Stimulated activated CD4-positive, alpha-beta T cell treated with anti-CD3 and anti-CD28 coated beads, Interleukin-15, amount 100 ng/mL, for 1 hour (primary cell): ENCODE measurements around the gene RABL6.
"Not testable (repeated sequence)": the region's sequence is repeated elsewhere in the genome, so short reads cannot be mapped to it uniquely, and the experiment has no call there.

Experiments used
- DNase-seq, 2 donors: peaks; one replicate each; pipeline ENCODE4 v3.0.0-alpha.2; 2020; ENCODE audit warnings: low read depth in 1 of 2, low spot score in 1 of 2

RABL6 gene

GRCh38 chr9:136807281-136808074, at the start of gene RABL6:
Gene RABL6 (plus strand): TSS chr9:136807948. CDS start chr9:136808197, 249 bp downstream.
- peak; percentile 73 to 75 for DNase-seq

GRCh38 chr9:136759001-136759400, 48.7 kb upstream of the RABL6 start:
- no peak for DNase-seq

- DNase-seq: no peak
Observed at GRCh38 chr9:136759436-136760325, 48.1 kb upstream of the RABL6 start.

- DNase-seq: no peak
Observed at GRCh38 chr9:136760424-136760823, 47.3 kb upstream of the RABL6 start.

GRCh38 chr9:136760834-136761544, 46.8 kb upstream of the RABL6 start:
- not testable (repeated sequence) for DNase-seq

- no peak for DNase-seq
Observed at GRCh38 chr9:136761545-136761981, 46.2 kb upstream of the RABL6 start.

GRCh38 chr9:136762221-136762691, 45.5 kb upstream of the RABL6 start:
- no peak for DNase-seq

- DNase-seq: peak in 1 of 2 donors; percentile 45
Observed at GRCh38 chr9:136762915-136763648, 44.7 kb upstream of the RABL6 start.

GRCh38 chr9:136763649-136764035, 44.1 kb upstream of the RABL6 start:
- no peak for DNase-seq

GRCh38 chr9:136764301-136764891, 43.4 kb upstream of the RABL6 start, which contains the start of gene LCN15:
Gene LCN15 (minus strand): TSS chr9:136764518. CDS start chr9:136764488, 30 bp downstream.
- no peak for DNase-seq

GRCh38 chr9:136765041-136765440, 42.7 kb upstream of the RABL6 start:
- no peak for DNase-seq

- DNase-seq: not testable (repeated sequence)
Observed at GRCh38 chr9:136765745-136766409, 41.9 kb upstream of the RABL6 start.

- not testable (repeated sequence) for DNase-seq
Observed at GRCh38 chr9:136766410-136767120, 41.2 kb upstream of the RABL6 start.

- peak in 1 of 2 donors; percentile 49 for DNase-seq
Observed at GRCh38 chr9:136769710-136770191, 38.0 kb upstream of the RABL6 start.

- DNase-seq: no peak
Observed at GRCh38 chr9:136771907-136772415, 35.8 kb upstream of the RABL6 start.

GRCh38 chr9:136773386-136774044, 34.2 kb upstream of the RABL6 start:
- no peak for DNase-seq

- DNase-seq: no peak
Observed at GRCh38 chr9:136774416-136775045, 33.2 kb upstream of the RABL6 start.
